ENCODE measurements around the gene VMA21. TPM values are rescaled to one million over a fixed set of nuclear protein-coding genes. Genes with fewer than 3 reads are reported as not detected.
A peak's percentile ranks its signal among the peaks of the same experiment; 100 is the strongest.

The VMA21 gene, protein sequence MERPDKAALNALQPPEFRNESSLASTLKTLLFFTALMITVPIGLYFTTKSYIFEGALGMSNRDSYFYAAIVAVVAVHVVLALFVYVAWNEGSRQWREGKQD
- total RNA-seq = 70.7 and 77.1 TPM in 2 replicates

GRCh38 chrX:151396825-151397740 is at the start of gene VMA21:
TSS of gene VMA21 (plus strand) at chrX:151397206. CDS start at chrX:151397309, 103 bp downstream.
- DNase-seq (ENCODE audit: low read depth, low spot score) = peak; percentile 47

DNA sequence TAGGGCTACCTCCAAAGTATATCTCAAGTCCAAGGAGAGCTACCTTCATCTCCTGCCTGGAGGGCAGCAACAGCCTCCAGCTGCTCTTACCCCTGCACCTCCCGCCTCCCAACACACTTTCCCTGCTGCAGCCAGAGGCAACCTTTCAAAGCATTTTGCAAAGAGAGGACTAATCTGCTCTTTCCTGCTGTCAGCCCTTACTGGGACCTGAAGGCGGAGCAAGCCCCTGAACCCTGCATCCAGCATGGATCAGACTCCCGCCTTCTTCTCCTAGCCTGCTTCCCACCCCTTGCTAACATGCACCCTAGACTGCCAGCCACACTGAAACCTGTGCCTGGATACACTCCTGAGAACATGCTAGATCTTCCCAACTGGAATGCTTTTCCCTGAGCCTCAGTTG is 37.7 kb upstream of the VMA21 start:
- no peak for DNase-seq (ENCODE audit: low read depth, low spot score)

DNA sequence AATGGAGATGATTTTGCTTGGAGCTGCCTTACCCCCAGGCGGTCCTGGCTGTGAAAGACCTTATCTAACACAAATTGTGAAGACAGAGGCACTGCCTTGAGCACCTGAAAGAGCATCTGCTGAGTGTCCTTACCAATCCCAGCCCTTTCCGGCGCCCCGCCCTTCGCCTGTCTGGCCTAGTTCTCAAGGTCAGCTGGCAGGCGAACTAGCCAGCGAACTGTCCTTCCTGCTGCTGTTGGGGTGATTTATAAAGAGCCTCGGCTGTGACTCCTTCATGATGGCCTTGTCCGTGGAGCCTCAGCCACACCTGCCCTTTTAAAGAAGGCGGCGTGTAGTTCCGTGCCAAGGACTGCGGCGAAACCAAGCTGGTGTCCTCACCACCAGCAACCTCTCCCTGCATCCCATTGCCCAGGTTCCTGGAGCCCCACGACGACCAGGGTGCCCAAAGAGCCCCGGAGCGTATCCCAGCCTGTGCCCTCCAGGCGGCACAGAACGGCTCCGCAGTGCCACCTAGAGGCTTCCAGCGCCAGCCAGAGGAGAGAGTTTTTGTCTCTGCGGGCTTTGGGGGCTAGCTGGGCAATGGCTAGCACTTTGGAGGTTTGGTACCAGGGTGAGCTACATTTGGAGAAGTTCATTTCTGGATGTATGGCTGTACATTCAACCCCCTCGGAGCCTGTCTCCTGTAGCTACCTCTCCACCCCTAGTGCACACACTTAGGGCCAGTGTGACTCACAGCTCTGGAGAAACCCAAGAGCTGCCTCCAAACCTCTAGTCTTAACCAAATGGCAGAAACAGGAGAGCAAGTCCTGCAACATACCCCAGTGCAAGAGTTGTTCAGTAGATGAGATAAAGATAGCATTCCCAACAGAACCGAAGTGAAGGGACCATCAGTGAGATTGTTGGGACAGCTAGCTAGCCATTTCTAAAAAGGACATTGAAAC is 36.8 kb upstream of the VMA21 start:
- DNase-seq (ENCODE audit: low read depth, low spot score) = no peak

GRCh38 chrX:151363316-151363715 is 33.7 kb upstream of the VMA21 start:
- DNase-seq (ENCODE audit: low read depth, low spot score) = no peak

- no peak for DNase-seq (ENCODE audit: low read depth, low spot score)
These were observed 31.4 kb upstream of the VMA21 start for GRCh38 chrX:151365579-151365978.

DNA sequence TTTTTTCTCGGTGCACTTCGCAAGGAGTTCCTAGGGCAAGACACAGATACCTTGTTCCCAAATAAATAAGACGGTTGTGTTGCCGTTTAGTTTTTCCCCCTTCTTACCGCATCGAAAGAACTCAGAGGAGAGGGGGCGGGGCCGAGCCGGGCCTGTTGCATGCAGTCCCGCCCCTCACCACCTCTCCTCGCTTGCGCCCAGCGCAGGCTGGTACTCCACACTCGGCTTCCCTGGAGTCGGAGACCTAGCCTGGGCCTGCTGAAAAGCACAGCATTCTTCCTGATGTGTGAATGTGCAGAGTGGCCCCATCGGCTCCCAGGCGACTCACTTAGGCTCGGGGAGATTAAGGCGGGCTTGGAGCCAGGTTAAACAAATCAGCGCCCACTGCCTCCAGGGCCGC is 26.1 kb upstream of the VMA21 start:
- no peak for DNase-seq (ENCODE audit: low read depth, low spot score)

DNA sequence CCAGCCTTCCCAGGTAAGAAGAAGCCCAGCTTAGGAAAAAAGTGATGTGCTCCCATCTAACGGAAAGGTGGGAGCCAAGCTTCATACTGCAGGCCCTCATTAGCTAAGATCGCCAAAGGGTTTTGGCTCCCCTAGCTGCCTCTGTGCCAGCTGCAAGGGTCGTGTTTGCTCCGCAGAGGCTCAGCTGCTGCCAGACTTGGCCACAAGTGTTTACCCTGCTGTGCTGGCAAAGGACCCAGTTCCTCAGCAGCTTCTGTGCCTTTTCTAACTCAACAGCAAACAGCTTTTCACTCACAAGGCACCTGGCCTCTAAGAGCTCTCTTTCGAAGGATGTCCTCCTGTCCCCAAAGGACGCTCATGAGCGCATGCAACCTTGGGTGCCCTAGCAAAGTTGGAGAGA is 12.2 kb upstream of the VMA21 start:
- DNase-seq (ENCODE audit: low read depth, low spot score) = no peak

DNA sequence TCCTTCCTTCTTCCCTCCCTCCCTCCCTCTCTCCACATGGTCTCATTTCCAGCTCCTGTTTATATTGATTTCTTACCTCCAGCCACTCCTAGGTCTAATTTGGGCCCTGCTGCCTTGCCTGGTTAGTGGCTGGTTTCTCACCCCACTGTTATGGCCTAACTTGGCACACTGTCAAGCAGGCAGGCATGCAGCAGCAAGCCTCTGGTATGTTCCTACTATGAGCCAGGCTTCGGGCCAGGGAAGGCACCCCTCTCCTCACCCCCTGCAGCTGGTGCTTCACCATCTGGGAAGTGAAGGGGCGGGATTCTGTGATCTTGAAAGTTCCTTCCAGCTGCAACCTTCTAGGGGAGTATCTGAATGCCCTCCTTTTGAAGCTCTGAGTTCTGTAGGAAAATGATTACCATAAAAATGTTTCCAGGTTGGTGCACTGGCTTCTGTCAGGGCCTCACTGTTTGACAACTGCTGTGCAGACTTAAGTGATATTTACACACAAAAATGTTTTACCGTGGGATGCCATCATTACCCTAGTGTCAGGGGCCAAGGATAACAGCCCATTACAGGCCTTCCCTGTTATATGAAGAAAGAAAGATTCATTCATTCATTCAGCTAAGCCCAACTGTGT is 10.1 kb upstream of the VMA21 start:
- no peak for DNase-seq (ENCODE audit: low read depth, low spot score)

GRCh38 chrX:151391722-151392121 is 5.3 kb upstream of the VMA21 start:
- no peak for DNase-seq (ENCODE audit: low read depth, low spot score)

DNA sequence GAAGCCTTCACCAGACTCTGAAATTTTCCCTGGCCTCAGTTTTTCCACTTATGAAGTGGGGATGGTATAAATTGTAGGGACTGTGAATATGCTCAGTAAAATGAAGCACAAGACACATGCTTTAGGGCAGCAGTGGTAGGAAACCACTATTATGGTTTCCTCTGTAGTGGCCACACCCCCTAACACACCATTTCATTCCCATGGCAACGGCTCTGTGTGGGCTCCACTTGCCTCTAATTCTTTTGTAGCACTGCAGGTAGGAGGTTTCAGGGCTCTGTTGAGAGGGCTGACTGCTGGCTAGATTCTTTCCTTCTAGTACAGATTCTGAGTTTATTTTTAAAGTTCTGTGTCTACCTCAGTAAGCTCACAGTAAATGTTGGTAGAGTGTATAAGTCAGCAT is 3.5 kb upstream of the VMA21 start:
- DNase-seq (ENCODE audit: low read depth, low spot score) = no peak

- DNase-seq (ENCODE audit: low read depth, low spot score) = no peak
These were observed 773 bp upstream of the VMA21 start for GRCh38 chrX:151396042-151396824.

DNA sequence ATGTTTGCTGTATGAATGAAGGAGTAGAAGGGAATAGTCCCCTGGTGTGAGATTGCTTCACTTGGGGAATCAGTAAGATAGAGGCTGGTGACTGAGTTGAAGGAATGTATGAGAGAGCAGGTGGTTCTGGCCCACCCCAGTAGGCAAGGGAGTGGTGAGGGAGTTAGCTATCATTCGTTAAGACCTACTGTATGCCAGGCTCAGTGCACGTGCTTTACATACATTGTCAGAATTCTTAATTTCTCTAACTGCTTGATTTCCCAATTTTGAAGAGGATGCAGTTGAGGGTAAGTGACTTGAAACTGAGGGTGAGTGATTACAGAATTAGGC is 700 bp downstream of the VMA21 start:
- no peak for DNase-seq (ENCODE audit: low read depth, low spot score)

- no peak for DNase-seq (ENCODE audit: low read depth, low spot score)
These were observed 1.3 kb downstream of the VMA21 start for GRCh38 chrX:151398346-151398745.

DNA sequence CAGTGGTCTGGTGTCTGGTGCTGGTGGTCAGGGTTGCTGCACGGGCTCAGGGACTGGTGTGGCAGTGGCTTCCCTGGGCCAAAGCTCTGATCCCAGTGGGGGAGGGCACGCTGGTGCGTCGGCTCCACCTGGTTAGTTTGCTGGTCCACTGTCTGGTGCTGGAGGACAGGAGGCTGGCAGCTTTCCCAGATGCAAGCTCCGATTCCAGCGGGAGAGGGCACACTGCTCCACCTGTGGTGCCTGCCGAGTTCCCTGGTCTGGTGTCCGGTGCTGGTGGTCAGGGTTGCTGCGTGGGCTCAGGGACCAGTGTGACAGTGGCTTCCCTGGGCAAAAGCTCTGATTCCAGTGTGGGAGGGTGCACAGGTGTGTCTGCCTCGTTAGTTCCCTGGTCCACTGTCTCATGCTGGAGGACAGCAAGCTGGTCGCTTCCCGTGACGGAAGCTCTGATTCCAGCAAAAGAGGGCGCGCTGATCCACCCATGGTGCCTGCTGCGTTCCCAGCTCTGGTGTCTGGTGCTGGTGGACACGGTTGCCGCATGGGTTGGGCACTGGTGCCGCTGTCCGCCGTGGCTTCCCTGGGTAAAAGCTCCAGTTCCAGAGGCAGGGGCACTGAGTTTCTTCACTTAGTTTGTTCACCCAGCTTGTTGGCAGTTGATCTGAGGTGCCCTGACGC is 5.8 kb downstream of the VMA21 start:
- no peak for DNase-seq (ENCODE audit: low read depth, low spot score)

DNA sequence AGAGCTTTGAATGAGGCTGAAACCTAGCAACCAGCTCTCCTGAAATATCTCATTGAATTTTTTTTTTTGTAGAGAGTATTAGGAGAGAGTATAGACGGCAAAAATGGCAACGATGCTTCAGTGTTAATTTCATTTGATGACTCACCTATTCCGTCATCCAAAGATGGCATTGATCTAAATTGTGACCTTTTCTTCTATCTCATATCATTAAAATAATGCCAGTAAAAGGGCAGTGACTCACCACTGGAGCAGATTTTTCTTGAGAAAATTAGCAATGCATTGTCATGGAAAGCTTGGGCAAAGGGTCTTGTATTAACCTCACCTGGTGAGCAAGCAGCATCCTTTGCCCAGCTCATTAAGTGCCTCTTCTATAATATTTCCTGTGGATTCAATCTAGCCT is 19.6 kb downstream of the VMA21 start:
- no peak for DNase-seq (ENCODE audit: low read depth, low spot score)

DNA sequence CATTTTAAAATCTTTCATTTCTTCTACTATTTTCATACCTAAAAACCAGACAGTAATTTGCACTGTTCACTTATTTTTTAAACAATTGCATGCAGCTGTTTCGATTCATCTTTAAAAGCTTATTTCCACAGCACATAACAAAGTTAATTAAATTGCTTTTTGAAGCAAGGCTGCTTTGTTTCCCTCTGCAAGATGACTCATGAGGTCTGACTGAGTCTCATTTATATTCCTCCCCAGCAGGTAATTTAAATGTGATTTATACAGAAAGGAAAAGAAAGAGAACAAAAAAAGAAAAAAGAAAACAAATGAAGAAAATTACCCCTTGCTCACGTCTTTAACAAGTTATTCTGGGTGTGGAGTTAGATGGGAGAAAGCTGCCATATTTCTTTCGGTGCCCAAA is 22.8 kb downstream of the VMA21 start:
- DNase-seq (ENCODE audit: low read depth, low spot score) = no peak

GRCh38 chrX:151424505-151424904 is 27.5 kb downstream of the VMA21 start:
- no peak for DNase-seq (ENCODE audit: low read depth, low spot score)

GRCh38 chrX:151448509-151448908 is 51.5 kb downstream of the VMA21 start:
- DNase-seq (ENCODE audit: low read depth, low spot score) = no peak

GRCh38 chrX:151458824-151459223 is 61.8 kb downstream of the VMA21 start:
- no peak for DNase-seq (ENCODE audit: low read depth, low spot score)

Measured in pulmonary artery endothelial cell (primary cell).